GM23338 (cell line): Measurements from ENCODE around the gene KCTD7. TPM values are rescaled to one million over a fixed set of nuclear protein-coding genes. Genes with fewer than 3 reads are reported as not detected.
"Not testable (repeated sequence)": the region's sequence is repeated elsewhere in the genome, so short reads cannot be mapped to it uniquely, and the experiment has no call there.

Experiments
- ATAC-seq: fragments of 200-7000 bp; cut with Tn5 transposase; 3 replicates; pipeline ENCODE4 v1.9.1; 2020
- DNase-seq: peaks from one replicate; pipeline ENCODE4 v3.0.0-alpha.2; 2015; ENCODE audit warnings: low spot score
- H2AFZ ChIP-seq: fragments of 200-600 bp; sonication (generic); 2 replicates; pipeline ENCODE4 v1.8.0; 2016; ENCODE audit warnings: antibody characterized with exemption, mild to moderate bottlenecking, moderate library complexity
- H3F3A ChIP-seq: fragments of 200-600 bp; sonication (generic); replicated peaks from 2 replicates; pipeline ENCODE4 v1.8.0; 2017; ENCODE audit warnings: antibody characterized with exemption, mixed run types, low read depth
- H3K27ac ChIP-seq: fragments of 200-600 bp; sonication (generic); 2 replicates; pipeline ENCODE4 v1.6.1; 2016; ENCODE audit warnings: low read depth
- H3K27me3 ChIP-seq: fragments of 200-600 bp; sonication (generic); 2 replicates; pipeline ENCODE4 v1.8.0; 2016; ENCODE audit warnings: mild to moderate bottlenecking, mixed run types, moderate library complexity; ENCODE audit not compliant: insufficient read depth
- H3K36me3 ChIP-seq: fragments of 200-600 bp; sonication (generic); 2 replicates; pipeline ENCODE4 v1.8.0; 2016; ENCODE audit warnings: mild to moderate bottlenecking; ENCODE audit not compliant: insufficient read depth
- H3K4me1 ChIP-seq: fragments of 200-600 bp; sonication (generic); 2 replicates; pipeline ENCODE4 v1.8.0; 2016; ENCODE audit warnings: mild to moderate bottlenecking, moderate library complexity; ENCODE audit not compliant: insufficient read depth
- H3K4me2 ChIP-seq: fragments of 200-600 bp; sonication (generic); 2 replicates; pipeline ENCODE4 v1.7.1; 2017; ENCODE audit warnings: mixed run types
- H3K4me3 ChIP-seq: fragments of 200-600 bp; sonication (generic); 2 replicates; pipeline ENCODE4 v1.6.1; 2016; ENCODE audit warnings: mixed run types
- H3K79me2 ChIP-seq: fragments of 200-600 bp; sonication (generic); replicated peaks from 2 replicates; pipeline ENCODE4 v1.8.0; 2017; ENCODE audit warnings: mild to moderate bottlenecking; ENCODE audit not compliant: insufficient read depth
- H3K9me2 ChIP-seq: fragments of 200-600 bp; sonication (generic); 2 replicates; pipeline ENCODE4 v1.8.0; 2017; ENCODE audit not compliant: insufficient read depth
- H4K20me1 ChIP-seq: fragments of 200-600 bp; sonication (generic); replicated peaks from 2 replicates; pipeline ENCODE4 v1.8.0; 2017; ENCODE audit warnings: mild to moderate bottlenecking; ENCODE audit not compliant: insufficient read depth
- H3K27ac Mint-ChIP-seq: 2 replicates; pipeline ENCODE4 v1.8.0; 2020; ENCODE audit warnings: inconsistent platforms, mild to moderate bottlenecking, moderate library complexity, mixed read lengths
- H3K27me3 Mint-ChIP-seq: 3 replicates; pipeline ENCODE4 v1.8.0; 2022; ENCODE audit warnings: low read depth, mild to moderate bottlenecking, moderate library complexity, mixed read lengths, inconsistent platforms; ENCODE audit not compliant: insufficient read depth, poor library complexity
- H3K36me3 Mint-ChIP-seq: 3 replicates; pipeline ENCODE4 v1.8.0; 2021; ENCODE audit warnings: low read depth, mild to moderate bottlenecking, inconsistent platforms, moderate library complexity, mixed read lengths
- H3K4me1 Mint-ChIP-seq: 3 replicates; pipeline ENCODE4 v1.8.0; 2020; ENCODE audit warnings: mild to moderate bottlenecking, inconsistent platforms, mixed read lengths
- H3K4me3 Mint-ChIP-seq: 3 replicates; pipeline ENCODE4 v1.8.0; 2021; ENCODE audit warnings: moderate library complexity, mild to moderate bottlenecking, inconsistent platforms, mixed read lengths
- H3K9me3 Mint-ChIP-seq: 3 replicates; pipeline ENCODE4 v1.8.0; 2020; ENCODE audit warnings: moderate library complexity, mild to moderate bottlenecking, inconsistent platforms, mixed read lengths
- CREB1 ChIP-seq: fragments of 250-450 bp; sonication (Bioruptor Pico); IDR thresholded peaks from 2 replicates; pipeline ENCODE4 v1.5.0; 2020; ENCODE audit warnings: low read depth, mild to moderate bottlenecking, moderate library complexity
- JUNB ChIP-seq: IDR thresholded peaks from one replicate; pipeline ENCODE4 v1.6.1; 2016; ENCODE audit warnings: antibody characterized with exemption; ENCODE audit not compliant: unreplicated experiment
- NANOG ChIP-seq: IDR thresholded peaks from 2 replicates; pipeline ENCODE4 v1.6.1; 2016; ENCODE audit warnings: antibody characterized with exemption, borderline replicate concordance
- POLR2AphosphoS5 ChIP-seq: IDR thresholded peaks from 2 replicates; pipeline ENCODE4 v1.6.1; 2016; ENCODE audit warnings: antibody characterized with exemption, low read depth
- ZNF114 ChIP-seq: fragments of 250-450 bp; sonication (Bioruptor Pico); IDR thresholded peaks from 2 replicates; pipeline ENCODE4 v1.5.0; 2020; ENCODE audit warnings: mild to moderate bottlenecking, moderate library complexity
- polyA plus RNA-seq: library from polyadenylated mRNA; unstranded; fragments of >200 nt; fragmentation: Nextera tagmentation; extraction: Ambion mirVana; gene quantifications from 2 replicates; pipeline ENCODE4 v1.2.1, GENCODE V29; 2016
- total RNA-seq: library from RNA; depleted of rRNA; stranded (reverse); fragments of >200 nt; shearing (Covaris generic); gene quantifications from 2 replicates; pipeline ENCODE4 v1.2.3, GENCODE V29; 2014
- TF ChIP-seq, protein P1 (sequence below): IDR thresholded peaks from 2 replicates; pipeline ENCODE4 v1.6.1; 2016; ENCODE audit warnings: antibody characterized with exemption
- TF ChIP-seq, protein P2 (sequence below), 2 experiments: fragments of 200-600 bp in 1 of 2; sonication (generic) in 1 of 2; conservative IDR thresholded peaks; 2 replicates each; pipeline versions ENCODE4 v1.5.1 to v1.6.1; 2016 to 2017; ENCODE audit warnings: antibody characterized with exemption in 2 of 2, low read depth in 2 of 2, mild to moderate bottlenecking in 2 of 2, moderate library complexity in 1 of 2

KCTD7 gene
- total and polyA plus RNA-seq, 2 experiments from 2014 or later: 3.7 to 21.0 TPM

DNA sequence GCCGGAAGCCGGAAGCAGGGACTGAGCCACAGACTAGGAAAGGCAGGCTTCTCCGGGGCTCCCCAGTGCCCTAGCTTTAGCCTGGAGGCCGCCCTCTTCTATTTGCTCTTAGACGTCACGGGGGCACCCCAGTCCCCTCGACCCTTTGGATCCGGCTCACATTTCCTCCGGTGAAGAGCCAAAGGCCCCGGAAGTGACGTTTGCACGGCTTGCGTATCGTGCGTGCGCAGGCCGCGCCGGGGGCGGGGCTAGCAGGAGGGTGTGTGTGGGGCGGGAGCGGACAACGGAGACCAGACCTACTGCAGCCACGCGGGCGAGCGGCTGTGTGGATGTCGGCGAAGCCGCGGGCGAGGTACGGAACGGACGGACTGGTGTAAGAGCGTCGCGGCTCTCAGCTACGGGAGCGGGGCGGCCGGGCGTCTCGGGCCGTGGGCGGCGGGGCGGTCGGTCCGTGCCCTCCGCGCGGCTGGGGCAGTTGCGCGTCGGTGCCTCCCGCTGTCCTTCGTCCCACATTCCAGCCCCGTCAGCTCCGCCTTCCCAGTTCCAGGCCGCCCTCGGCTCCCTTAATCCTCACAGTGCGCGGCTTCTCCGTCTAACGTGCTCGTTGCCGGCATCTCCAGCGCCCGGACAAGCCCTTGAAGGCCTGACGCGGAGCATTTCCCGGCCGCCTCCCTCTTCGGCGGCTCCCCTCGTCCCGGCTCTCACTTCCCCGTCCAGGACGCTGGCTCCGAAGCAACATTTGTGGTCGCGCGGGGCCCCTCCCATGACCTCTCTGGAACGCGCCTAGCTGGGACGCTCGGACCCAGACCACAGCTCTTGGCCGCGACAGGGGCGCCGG lies 25.8 kb downstream of the KCTD7 start:
- peak overlapping the region; percentile 96 for H3K4me3 Mint-ChIP-seq
- no peaks in the 10 kb centered on the region for H3K27me3 ChIP-seq
- peak overlapping the region; percentile 91 for H3K4me2 ChIP-seq
- peaks cover 7% of the 10 kb centered on the region for H3K4me1 Mint-ChIP-seq
- H3K36me3 ChIP-seq: no peaks in the 10 kb centered on the region
- 0 out of 2 replicates have a peak overlapping the region, but pooled peaks have one; percentile 83 for H2AFZ ChIP-seq
- no peaks in the 10 kb centered on the region for H3K9me2 ChIP-seq
- H3K27me3 Mint-ChIP-seq: peaks cover 20% of the 10 kb centered on the region
- no peaks in the 10 kb centered on the region for H3K9me3 Mint-ChIP-seq
- H3K79me2 ChIP-seq: peaks cover 54% of the 10 kb centered on the region
- TF ChIP-seq JUNB (no peak), CREB1 (CRISPR knock-in tag) (peak; percentile 95), POLR2AphosphoS5 (peak; percentile 98), NANOG (no peak), ZNF114 (no peak)
- TF ChIP-seq, protein P1, sequence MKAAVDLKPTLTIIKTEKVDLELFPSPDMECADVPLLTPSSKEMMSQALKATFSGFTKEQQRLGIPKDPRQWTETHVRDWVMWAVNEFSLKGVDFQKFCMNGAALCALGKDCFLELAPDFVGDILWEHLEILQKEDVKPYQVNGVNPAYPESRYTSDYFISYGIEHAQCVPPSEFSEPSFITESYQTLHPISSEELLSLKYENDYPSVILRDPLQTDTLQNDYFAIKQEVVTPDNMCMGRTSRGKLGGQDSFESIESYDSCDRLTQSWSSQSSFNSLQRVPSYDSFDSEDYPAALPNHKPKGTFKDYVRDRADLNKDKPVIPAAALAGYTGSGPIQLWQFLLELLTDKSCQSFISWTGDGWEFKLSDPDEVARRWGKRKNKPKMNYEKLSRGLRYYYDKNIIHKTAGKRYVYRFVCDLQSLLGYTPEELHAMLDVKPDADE: no peak
- TF ChIP-seq, protein P2, sequence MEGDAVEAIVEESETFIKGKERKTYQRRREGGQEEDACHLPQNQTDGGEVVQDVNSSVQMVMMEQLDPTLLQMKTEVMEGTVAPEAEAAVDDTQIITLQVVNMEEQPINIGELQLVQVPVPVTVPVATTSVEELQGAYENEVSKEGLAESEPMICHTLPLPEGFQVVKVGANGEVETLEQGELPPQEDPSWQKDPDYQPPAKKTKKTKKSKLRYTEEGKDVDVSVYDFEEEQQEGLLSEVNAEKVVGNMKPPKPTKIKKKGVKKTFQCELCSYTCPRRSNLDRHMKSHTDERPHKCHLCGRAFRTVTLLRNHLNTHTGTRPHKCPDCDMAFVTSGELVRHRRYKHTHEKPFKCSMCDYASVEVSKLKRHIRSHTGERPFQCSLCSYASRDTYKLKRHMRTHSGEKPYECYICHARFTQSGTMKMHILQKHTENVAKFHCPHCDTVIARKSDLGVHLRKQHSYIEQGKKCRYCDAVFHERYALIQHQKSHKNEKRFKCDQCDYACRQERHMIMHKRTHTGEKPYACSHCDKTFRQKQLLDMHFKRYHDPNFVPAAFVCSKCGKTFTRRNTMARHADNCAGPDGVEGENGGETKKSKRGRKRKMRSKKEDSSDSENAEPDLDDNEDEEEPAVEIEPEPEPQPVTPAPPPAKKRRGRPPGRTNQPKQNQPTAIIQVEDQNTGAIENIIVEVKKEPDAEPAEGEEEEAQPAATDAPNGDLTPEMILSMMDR (conservative IDR thresholded peaks at IDR 0.05; ENCODE audit: low read depth in 2 of 2): no peak
- H3K27ac ChIP-seq: peak overlapping the region; percentile 99
- peak overlapping the region; percentile 99 for H3K27ac Mint-ChIP-seq
- DNase-seq (peak; percentile 100), ATAC-seq (peak; percentile 92)
- H3K4me3 ChIP-seq: peak overlapping the region; percentile 99
- peaks cover 19% of the 10 kb centered on the region for H4K20me1 ChIP-seq
- H3F3A ChIP-seq: peaks cover 21% of the 10 kb centered on the region
- peaks cover 8% of the 10 kb centered on the region; the same call in 2 of the 3 replicates for H3K36me3 Mint-ChIP-seq
- peaks cover 6% of the 10 kb centered on the region for H3K4me1 ChIP-seq

DNA sequence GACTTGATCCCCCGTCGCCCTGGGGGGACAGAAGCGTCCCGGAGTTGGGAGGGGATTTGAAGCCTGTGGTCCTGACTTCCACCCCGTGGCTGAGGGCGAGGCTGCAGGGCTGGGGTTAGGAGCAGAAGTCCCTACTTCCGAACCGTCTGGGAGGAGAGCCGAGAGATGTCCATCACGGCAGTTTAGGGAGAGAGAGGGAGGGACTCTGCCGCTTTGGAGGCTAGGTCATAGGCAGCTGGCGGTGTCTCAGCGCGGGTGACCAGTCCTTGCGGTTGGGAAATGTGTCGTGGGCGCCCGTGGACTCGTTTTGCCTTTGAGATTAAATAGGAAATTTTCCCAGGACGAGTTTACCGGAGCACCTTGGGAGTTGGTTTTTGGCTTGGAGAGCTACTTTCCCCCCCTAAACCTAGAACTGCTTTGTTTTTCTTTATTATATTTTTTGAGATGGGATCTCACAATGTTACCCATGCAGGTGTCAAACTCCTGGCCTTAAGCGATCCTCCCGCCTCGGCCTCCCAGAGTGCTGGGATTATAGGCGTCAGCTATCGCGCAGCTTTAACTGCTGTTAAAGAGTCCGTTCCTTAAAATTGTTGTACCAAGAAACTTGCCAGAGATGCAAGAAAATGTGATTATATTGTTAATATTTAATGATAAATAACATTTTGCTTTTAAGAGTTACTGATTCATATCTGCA lies 26.6 kb downstream of the KCTD7 start:
- peaks cover 16% of the 10 kb centered on the region for H3F3A ChIP-seq
- H3K4me2 ChIP-seq: peak overlapping the region; percentile 91
- 0 out of 2 replicates have a peak overlapping the region, but pooled peaks have one; percentile 83 for H2AFZ ChIP-seq
- peak; percentile 55 for ATAC-seq
- H3K4me3 Mint-ChIP-seq: peak overlapping the region; percentile 96
- not testable (repeated sequence) for H3K27me3 ChIP-seq, H3K4me1 ChIP-seq, H3K9me3 Mint-ChIP-seq, H3K4me1 Mint-ChIP-seq, H3K9me2 ChIP-seq, H3K36me3 ChIP-seq, H3K36me3 Mint-ChIP-seq
- H3K27ac Mint-ChIP-seq: peak overlapping the region; percentile 99
- H3K27me3 Mint-ChIP-seq: peaks cover 20% of the 10 kb centered on the region
- H3K27ac ChIP-seq: peak overlapping the region; percentile 99
- H4K20me1 ChIP-seq: peaks cover 22% of the 10 kb centered on the region
- H3K79me2 ChIP-seq: peaks cover 60% of the 10 kb centered on the region
- peak; percentile 68 for DNase-seq
- H3K4me3 ChIP-seq: peak overlapping the region; percentile 99

DNA sequence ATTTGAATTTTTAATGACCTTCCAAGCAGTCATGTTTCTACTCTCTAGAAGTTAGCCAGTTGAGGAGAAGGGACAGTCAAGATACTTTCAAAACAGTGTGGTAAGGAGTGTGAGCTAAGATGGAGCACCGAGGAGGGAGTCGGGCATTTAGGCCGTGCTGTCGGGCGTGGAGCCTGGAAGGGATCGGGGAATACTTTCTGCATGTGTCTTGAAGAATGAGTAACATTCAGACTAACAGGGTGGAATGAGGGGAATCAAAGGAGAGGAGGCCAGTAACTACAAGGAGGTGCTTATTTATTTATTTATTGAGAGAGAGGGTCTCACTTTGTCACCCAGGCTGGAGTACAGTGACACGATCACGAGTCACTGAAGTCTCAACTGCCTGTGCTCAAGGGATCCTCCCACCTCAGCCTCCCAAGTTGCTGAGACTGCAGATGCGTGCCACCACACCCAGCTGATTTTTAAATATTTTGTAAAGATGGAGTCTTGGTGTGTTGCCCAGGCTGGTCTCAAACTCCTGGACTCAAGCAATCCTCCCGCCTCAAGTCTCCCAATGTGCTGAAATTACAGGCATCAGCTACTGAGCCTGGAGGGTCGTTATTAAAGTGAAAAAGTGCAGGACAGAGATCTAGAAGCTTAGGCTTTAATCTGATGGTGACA lies 27.3 kb downstream of the KCTD7 start:
- H3K9me2 ChIP-seq, H2AFZ ChIP-seq, H3K27ac Mint-ChIP-seq, H3K4me1 Mint-ChIP-seq, DNase-seq, ATAC-seq, H3K36me3 ChIP-seq, H3K36me3 Mint-ChIP-seq, H3K27ac ChIP-seq, H3K9me3 Mint-ChIP-seq, H3K4me1 ChIP-seq, H3K27me3 ChIP-seq: not testable (repeated sequence)
- Mint-ChIP-seq H3K27me3 (peaks cover 22% of the 10 kb centered on the region), H3K4me3 (peak overlapping the region; percentile 96)
- peaks cover 14% of the 10 kb centered on the region for H3F3A ChIP-seq
- peak overlapping the region; percentile 99 for H3K4me3 ChIP-seq
- H4K20me1 ChIP-seq: peaks cover 22% of the 10 kb centered on the region
- H3K4me2 ChIP-seq: peak overlapping the region; percentile 91
- peaks cover 60% of the 10 kb centered on the region for H3K79me2 ChIP-seq
